GM23248 (cell line): Measurements from ENCODE around the gene PHACTR3. TPM values are rescaled to one million over a fixed set of nuclear protein-coding genes. Genes with fewer than 3 reads are reported as not detected.

Experiments
- DNase-seq: peaks from one replicate; pipeline ENCODE4 v3.0.0-alpha.2; 2015
- H2AFZ ChIP-seq: fragments of 200-600 bp; sonication (generic); 2 replicates; pipeline ENCODE4 v1.6.1; 2016; ENCODE audit warnings: antibody characterized with exemption
- H3F3A ChIP-seq: fragments of 200-600 bp; sonication (generic); 2 replicates; pipeline ENCODE4 v1.6.1; 2016; ENCODE audit warnings: mild to moderate bottlenecking, antibody characterized with exemption, mixed run types; ENCODE audit not compliant: insufficient read depth
- H3K27ac ChIP-seq: fragments of 200-600 bp; sonication (generic); 2 replicates; pipeline ENCODE4 v1.5.1; 2016; ENCODE audit warnings: mild to moderate bottlenecking
- H3K27me3 ChIP-seq: fragments of 200-600 bp; sonication (generic); replicated peaks from 2 replicates; pipeline ENCODE4 v1.6.1; 2016; ENCODE audit warnings: mild to moderate bottlenecking; ENCODE audit not compliant: insufficient read depth
- H3K36me3 ChIP-seq: fragments of 200-600 bp; sonication (generic); 2 replicates; pipeline ENCODE4 v1.6.1; 2016; ENCODE audit warnings: low read depth, mild to moderate bottlenecking
- H3K4me1 ChIP-seq: fragments of 200-600 bp; sonication (generic); 2 replicates; pipeline ENCODE4 v1.6.1; 2016; ENCODE audit warnings: mild to moderate bottlenecking; ENCODE audit not compliant: insufficient read depth
- H3K4me2 ChIP-seq: fragments of 200-600 bp; sonication (generic); one replicate; pipeline ENCODE4 v1.6.1; 2016; ENCODE audit warnings: mild to moderate bottlenecking; ENCODE audit not compliant: unreplicated experiment
- H3K4me3 ChIP-seq: fragments of 200-600 bp; sonication (generic); 2 replicates; pipeline ENCODE4 v1.5.1; 2016; ENCODE audit warnings: mild to moderate bottlenecking
- H3K79me2 ChIP-seq: fragments of 200-600 bp; sonication (generic); 2 replicates; pipeline ENCODE4 v1.6.1; 2016; ENCODE audit warnings: mild to moderate bottlenecking; ENCODE audit not compliant: insufficient read depth
- H3K9ac ChIP-seq: fragments of 200-600 bp; sonication (generic); 2 replicates; pipeline ENCODE4 v1.6.1; 2016; ENCODE audit warnings: mild to moderate bottlenecking
- H3K9me2 ChIP-seq: fragments of 200-600 bp; sonication (generic); 2 replicates; pipeline ENCODE4 v1.6.1; 2016; ENCODE audit warnings: mixed run types, mild to moderate bottlenecking, moderate library complexity; ENCODE audit not compliant: insufficient read depth
- H3K9me3 ChIP-seq: fragments of 200-600 bp; sonication (generic); one replicate; pipeline ENCODE4 v1.6.1; 2017; ENCODE audit warnings: low read depth
- H4K20me1 ChIP-seq: fragments of 200-600 bp; sonication (generic); 2 replicates; pipeline ENCODE4 v1.6.0; 2016; ENCODE audit not compliant: insufficient read depth
- EZH2 ChIP-seq: fragments of 200-600 bp; sonication (generic); IDR thresholded peaks from 2 replicates; pipeline ENCODE4 v1.6.1; 2018; ENCODE audit warnings: antibody characterized with exemption, mild to moderate bottlenecking; ENCODE audit not compliant: insufficient read depth, poor library complexity, severe bottlenecking
- EZH2phosphoT487 ChIP-seq: fragments of 200-600 bp; sonication (generic); IDR thresholded peaks from 2 replicates; pipeline ENCODE4 v1.6.1; 2018; ENCODE audit warnings: antibody characterized with exemption, moderate library complexity, mild to moderate bottlenecking, low read depth; ENCODE audit not compliant: insufficient read depth
- WGBS, 2 experiments: methylation state at CpG; one replicate each; pipeline ENCODE4 v1.1.6; 2015 to 2017; ENCODE audit warnings: low lambda C conversion rate in 2 of 2, low coverage in 1 of 2; ENCODE audit errors: missing lambda C conversion rate in 2 of 2; 5-methylcytosine and 5-hydroxymethylcytosine counted together
- in situ Hi-C: fragments of 300-500 bp; cut with MboI; formaldehyde crosslinking; loops from 2 replicates; pipeline ENCODE4 v1.15.0; 2020
- polyA plus RNA-seq: library from polyadenylated mRNA; unstranded; fragments of >200 nt; fragmentation: Nextera tagmentation; extraction: Ambion mirVana; gene quantifications from 2 replicates; pipeline ENCODE4 v1.2.1, GENCODE V29; 2016
- total RNA-seq: library from RNA; depleted of rRNA; stranded (reverse); fragments of >200 nt; shearing (Covaris generic); gene quantifications from 2 replicates; pipeline ENCODE4 v1.2.3, GENCODE V29; 2014

Gene PHACTR3
- total and polyA plus RNA-seq, 2 experiments from 2014 or later = not detected

- Histone ChIP-seq H3K9ac (no peak overlapping the region), H3F3A (no peaks in the 10 kb centered on the region), H3K4me2 (no peak overlapping the region), H3K4me1 (no peaks in the 10 kb centered on the region), H3K36me3 (no peaks in the 10 kb centered on the region), H2AFZ (no peak overlapping the region), H3K9me3 (no peaks in the 10 kb centered on the region), H3K4me3 (no peak overlapping the region), H3K27me3 (0 out of 2 replicates have a peak, but pooled peaks cover 9% of the 10 kb centered on the region), H4K20me1 (no peaks in the 10 kb centered on the region), H3K27ac (no peak overlapping the region), H3K9me2 (no peaks in the 10 kb centered on the region), H3K79me2 (no peaks in the 10 kb centered on the region)
- in situ Hi-C loops = no loop called here
- 21 to 27% methylated on average over 8 of the region's 8 CpGs for WGBS, 2 experiments
- TF ChIP-seq EZH2 = no peak
- no peak for TF ChIP-seq EZH2phosphoT487
- DNase-seq = no peak
These were observed 183.9 kb downstream of the PHACTR3 start for GRCh38 chr20:59788196-59788735.

- Histone ChIP-seq H3K4me1 (no peaks in the 10 kb centered on the region), H3K79me2 (no peaks in the 10 kb centered on the region), H3K9ac (no peak overlapping the region), H4K20me1 (no peaks in the 10 kb centered on the region), H3K9me3 (no peaks in the 10 kb centered on the region), H3K4me3 (no peak overlapping the region), H3F3A (no peaks in the 10 kb centered on the region), H3K4me2 (no peak overlapping the region), H3K9me2 (no peaks in the 10 kb centered on the region), H2AFZ (no peak overlapping the region), H3K36me3 (no peaks in the 10 kb centered on the region), H3K27ac (no peak overlapping the region), H3K27me3 (0 out of 2 replicates have a peak, but pooled peaks cover 9% of the 10 kb centered on the region)
- 40 to 51% methylated on average over 7 of the region's 7 CpGs for WGBS, 2 experiments
- in situ Hi-C loops = no loop called here
- TF ChIP-seq EZH2phosphoT487 (no peak), EZH2 (no peak)
- no peak for DNase-seq
These were observed 184.6 kb downstream of the PHACTR3 start for GRCh38 chr20:59788811-59789397.

DNA sequence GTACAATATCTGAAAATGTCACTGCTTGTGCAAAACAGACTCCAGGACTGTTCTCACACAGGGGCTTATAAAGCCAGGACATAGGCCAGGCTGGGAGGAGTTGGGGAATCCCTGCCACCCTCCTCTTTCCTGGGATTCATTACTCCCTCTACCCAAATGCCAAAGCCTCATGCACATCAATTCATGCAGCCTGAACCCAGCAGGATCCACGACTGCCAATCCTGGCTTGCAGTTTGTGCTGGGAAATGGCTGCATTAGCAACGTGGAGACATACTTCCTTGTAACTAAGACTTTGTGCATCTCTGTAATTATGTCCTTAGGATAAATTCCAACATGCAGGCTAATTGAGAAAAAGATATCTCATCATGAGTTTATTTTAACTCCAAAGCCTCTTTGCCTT is 185.3 kb downstream of the PHACTR3 start:
- Histone ChIP-seq H2AFZ (no peak overlapping the region), H3K4me1 (no peaks in the 10 kb centered on the region), H3K9me2 (no peaks in the 10 kb centered on the region), H3K27me3 (0 out of 2 replicates have a peak, but pooled peaks cover 9% of the 10 kb centered on the region), H3K4me2 (no peak overlapping the region), H3K27ac (no peak overlapping the region), H3F3A (no peaks in the 10 kb centered on the region), H3K79me2 (no peaks in the 10 kb centered on the region), H3K9ac (no peak overlapping the region), H4K20me1 (no peaks in the 10 kb centered on the region), H3K36me3 (no peaks in the 10 kb centered on the region), H3K9me3 (no peaks in the 10 kb centered on the region), H3K4me3 (no peak overlapping the region)
- in situ Hi-C loops = no loop called here
- WGBS, 2 experiments = 0 to 3% methylated on average over 2 of the region's 2 CpGs
- TF ChIP-seq EZH2 = no peak
- TF ChIP-seq EZH2phosphoT487 = no peak
- no peak for DNase-seq

- WGBS, 2 experiments = 50% methylated on average over 1 of the region's 1 CpG
- in situ Hi-C loops = no loop called here
- Histone ChIP-seq H3K27me3 (0 out of 2 replicates have a peak, but pooled peaks cover 9% of the 10 kb centered on the region), H3K9me3 (no peaks in the 10 kb centered on the region), H3F3A (no peaks in the 10 kb centered on the region), H4K20me1 (no peaks in the 10 kb centered on the region), H3K36me3 (no peaks in the 10 kb centered on the region), H2AFZ (no peak overlapping the region), H3K4me3 (no peak overlapping the region), H3K4me2 (no peak overlapping the region), H3K4me1 (no peaks in the 10 kb centered on the region), H3K27ac (no peak overlapping the region), H3K9ac (no peak overlapping the region), H3K79me2 (no peaks in the 10 kb centered on the region), H3K9me2 (no peaks in the 10 kb centered on the region)
- no peak for DNase-seq
- TF ChIP-seq EZH2phosphoT487 (no peak), EZH2 (no peak)
These were observed 186.0 kb downstream of the PHACTR3 start for GRCh38 chr20:59790346-59790745.
